ENCODE results near the gene POLR3B.

POLR3B gene

DNA sequence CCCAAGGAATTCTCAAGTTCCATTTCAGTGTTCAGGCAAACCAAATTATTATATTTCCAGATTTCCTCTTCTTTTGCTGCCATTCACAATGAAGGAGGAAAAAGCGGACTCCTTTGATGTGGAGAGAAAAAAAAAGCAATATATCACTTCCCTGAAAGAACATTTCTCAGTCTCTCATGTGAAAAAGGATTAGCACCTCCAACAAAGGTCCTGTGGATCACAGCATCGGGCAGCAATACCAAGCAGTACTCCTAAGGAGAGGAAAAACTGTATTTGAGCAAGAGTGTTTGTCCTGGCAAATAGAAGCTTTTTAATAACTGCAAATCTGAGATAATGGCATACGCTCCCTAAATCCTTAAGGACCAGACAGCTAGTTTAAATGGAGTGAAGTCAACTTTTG is 131.3 kb downstream of the POLR3B start:
- no peaks in the 10 kb centered on the region for H3K4me1 ChIP-seq (ENCODE audit: insufficient read depth, low read length)
- no peaks in the 10 kb centered on the region for H3K9me3 ChIP-seq (ENCODE audit: control insufficient read depth, insufficient read depth, low read length)
- no peaks in the 10 kb centered on the region for H3K36me3 ChIP-seq (ENCODE audit: insufficient read depth, low read length)
- no peak overlapping the region for H3K9ac ChIP-seq (ENCODE audit: low read depth, low read length)

DNA sequence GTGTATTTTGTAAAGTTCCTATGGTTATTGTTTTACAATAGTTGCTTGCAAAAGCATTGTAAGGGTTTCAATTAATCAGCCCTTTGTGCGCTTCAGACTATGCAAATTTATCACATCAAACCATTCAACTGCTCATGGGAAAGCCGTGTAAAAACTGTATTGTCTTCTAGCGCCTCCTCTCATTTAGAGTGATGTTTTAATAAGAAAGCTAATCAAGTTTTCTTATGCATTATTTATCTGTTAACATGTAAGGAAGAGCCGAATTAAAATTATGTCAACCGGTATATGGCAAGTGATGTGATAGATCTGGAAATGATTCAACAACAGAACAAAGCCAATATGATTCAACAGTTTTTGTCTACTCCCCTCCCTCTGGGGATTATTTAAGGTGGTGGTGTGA is 132.7 kb downstream of the POLR3B start:
- no peaks in the 10 kb centered on the region for H3K9me3 ChIP-seq (ENCODE audit: control insufficient read depth, insufficient read depth, low read length)
- no peak overlapping the region for H3K9ac ChIP-seq (ENCODE audit: low read depth, low read length)
- H3K36me3 ChIP-seq (ENCODE audit: insufficient read depth, low read length) = no peaks in the 10 kb centered on the region
- H3K4me1 ChIP-seq (ENCODE audit: insufficient read depth, low read length) = no peaks in the 10 kb centered on the region

DNA sequence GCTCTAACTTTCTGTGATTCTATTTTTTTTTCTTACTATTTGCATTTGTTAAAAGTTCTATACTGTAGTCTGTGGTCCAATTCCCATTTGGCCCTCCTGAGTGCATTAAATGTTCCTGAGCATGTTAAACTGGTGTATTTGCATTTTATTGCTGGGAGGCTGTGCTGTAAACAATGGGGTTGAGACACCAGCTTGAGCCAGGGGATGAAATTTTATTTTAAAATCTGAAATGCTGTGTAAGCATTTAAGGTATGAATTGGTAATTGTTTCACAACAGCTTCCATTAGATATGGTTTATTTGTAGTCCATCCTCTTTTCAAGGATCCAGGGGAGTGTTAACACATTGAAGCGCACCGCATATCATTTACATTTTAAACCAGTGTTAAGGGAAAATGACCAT is 135.3 kb downstream of the POLR3B start:
- Histone ChIP-seq H3K4me1 (ENCODE audit: insufficient read depth, low read length) (no peaks in the 10 kb centered on the region), H3K36me3 (ENCODE audit: insufficient read depth, low read length) (peaks cover under 1% of the 10 kb centered on the region; the same call in 1 of the 2 replicates), H3K9me3 (ENCODE audit: control insufficient read depth, insufficient read depth, low read length) (no peaks in the 10 kb centered on the region), H3K9ac (ENCODE audit: low read depth, low read length) (no peak overlapping the region)

DNA sequence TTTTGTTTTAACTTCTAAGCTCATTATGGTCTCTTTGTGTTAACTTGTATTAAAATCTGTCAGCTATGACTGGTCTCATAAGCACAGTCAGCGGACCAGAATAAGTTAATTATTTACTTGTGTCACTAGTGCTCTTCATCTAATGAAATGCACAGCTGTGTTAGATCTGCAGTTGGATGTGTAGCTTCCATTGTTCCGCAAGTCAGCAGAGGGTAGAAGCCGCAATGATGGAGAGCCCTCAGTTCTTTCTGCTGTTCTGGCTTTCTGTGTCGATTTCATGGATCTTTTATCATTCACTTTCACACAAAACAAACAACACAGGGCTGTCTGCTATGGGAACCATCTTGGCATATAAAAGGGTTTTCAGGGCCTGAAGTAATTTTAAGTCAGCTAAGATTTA is 136.0 kb downstream of the POLR3B start:
- no peaks in the 10 kb centered on the region for H3K4me1 ChIP-seq (ENCODE audit: insufficient read depth, low read length)
- no peak overlapping the region for H3K9ac ChIP-seq (ENCODE audit: low read depth, low read length)
- H3K9me3 ChIP-seq (ENCODE audit: control insufficient read depth, insufficient read depth, low read length) = no peaks in the 10 kb centered on the region
- H3K36me3 ChIP-seq (ENCODE audit: insufficient read depth, low read length) = peaks cover 3% of the 10 kb centered on the region; the same call in 1 of the 2 replicates

DNA sequence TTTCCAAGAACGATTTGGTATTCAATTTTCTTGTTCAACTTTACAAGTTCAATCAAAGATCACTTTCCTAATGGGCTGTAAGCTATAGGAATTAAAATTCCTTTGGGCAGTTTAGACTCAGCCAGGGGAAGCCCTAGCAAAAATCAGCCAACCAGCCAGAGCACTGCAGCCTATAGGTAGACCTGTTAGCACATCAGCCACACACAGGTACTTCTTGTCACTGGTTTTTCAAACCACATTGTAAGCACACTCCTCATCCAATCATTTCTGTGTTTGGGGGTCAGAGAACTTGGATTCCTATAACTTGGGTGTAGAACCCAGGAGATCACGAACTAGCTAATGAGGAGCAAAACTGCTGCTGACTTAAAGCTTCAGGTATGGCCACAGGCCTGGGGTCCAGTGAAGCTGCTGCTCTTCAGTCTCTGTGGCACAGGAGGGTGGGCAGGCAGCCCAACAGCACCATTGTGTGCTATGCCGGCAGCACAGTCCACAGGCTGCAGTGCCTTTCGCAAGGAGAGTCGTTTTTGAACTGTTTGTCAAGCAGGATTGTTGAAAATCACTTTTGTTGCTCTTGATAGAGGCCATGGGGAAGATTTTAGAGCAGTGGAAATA is 137.9 kb downstream of the POLR3B start:
- Histone ChIP-seq H3K4me1 (ENCODE audit: insufficient read depth, low read length) (no peaks in the 10 kb centered on the region), H3K36me3 (ENCODE audit: insufficient read depth, low read length) (peaks cover 3% of the 10 kb centered on the region; the same call in 1 of the 2 replicates), H3K9ac (ENCODE audit: low read depth, low read length) (no peak overlapping the region), H3K9me3 (ENCODE audit: control insufficient read depth, insufficient read depth, low read length) (no peaks in the 10 kb centered on the region)

DNA sequence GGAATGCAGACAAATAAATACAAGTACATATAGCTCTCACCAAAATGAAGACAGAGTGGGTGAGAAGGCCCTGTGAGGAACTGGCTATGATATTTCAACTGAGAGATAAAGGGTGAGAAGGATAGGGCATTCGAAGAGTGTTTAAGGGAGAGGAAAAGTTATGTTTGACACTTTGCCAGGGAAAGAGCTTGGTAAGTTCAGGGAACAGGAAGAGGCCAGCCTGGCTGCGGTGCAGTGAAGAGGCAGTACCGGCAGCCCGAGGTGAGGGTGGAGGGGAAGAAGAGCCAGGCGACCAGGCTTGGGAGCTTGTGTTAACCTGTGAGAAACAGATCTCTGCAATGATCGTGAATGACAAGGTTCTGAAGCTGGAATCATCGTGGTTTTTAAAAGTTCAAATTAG is 140.5 kb downstream of the POLR3B start:
- Histone ChIP-seq H3K9ac (ENCODE audit: low read depth, low read length) (no peak overlapping the region), H3K9me3 (ENCODE audit: control insufficient read depth, insufficient read depth, low read length) (no peaks in the 10 kb centered on the region), H3K4me1 (ENCODE audit: insufficient read depth, low read length) (no peaks in the 10 kb centered on the region), H3K36me3 (ENCODE audit: insufficient read depth, low read length) (peaks cover 3% of the 10 kb centered on the region; the same call in 1 of the 2 replicates)

DNA sequence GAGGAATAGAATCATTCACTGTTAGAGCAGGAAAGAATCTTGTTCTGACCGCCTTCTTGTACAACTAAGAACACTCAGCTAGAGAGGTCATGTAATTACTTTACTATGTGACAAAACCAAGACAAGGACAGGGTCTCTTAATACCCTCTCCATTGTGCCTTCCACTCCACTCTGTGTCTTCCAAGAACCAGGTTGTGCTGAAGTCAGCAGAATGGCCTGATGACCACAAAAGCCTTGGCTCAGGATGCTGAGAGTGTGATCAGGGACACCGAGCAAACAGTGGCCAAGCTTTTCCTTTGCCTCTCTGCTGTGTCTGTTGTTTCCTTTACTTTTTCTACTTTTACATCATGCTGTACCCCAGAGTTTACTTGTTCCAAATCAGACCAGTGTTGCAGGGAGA is 142.1 kb downstream of the POLR3B start:
- Histone ChIP-seq H3K4me1 (ENCODE audit: insufficient read depth, low read length) (no peaks in the 10 kb centered on the region), H3K9ac (ENCODE audit: low read depth, low read length) (no peak overlapping the region), H3K36me3 (ENCODE audit: insufficient read depth, low read length) (peaks cover 3% of the 10 kb centered on the region; the same call in 1 of the 2 replicates), H3K9me3 (ENCODE audit: control insufficient read depth, insufficient read depth, low read length) (no peaks in the 10 kb centered on the region)

DNA sequence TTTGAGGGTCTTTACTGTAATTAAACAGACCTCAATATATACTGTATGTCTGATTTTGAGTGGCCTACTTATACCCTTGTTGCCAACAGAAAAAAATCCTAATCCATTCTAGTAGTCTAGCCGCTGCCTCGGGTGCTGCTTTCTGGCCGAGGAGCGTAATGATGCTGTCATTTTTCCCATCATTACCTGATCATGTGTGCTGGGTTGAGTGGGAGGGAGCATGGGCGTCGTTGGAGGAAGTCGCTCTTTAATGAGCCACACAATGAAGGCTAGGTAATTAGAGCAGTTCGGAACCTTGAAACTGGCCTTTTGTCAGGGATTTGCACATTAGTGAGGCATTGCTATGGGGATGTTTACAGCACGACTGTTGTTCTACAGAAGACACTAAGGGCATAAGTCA is 149.1 kb downstream of the POLR3B start:
- H3K4me1 ChIP-seq (ENCODE audit: insufficient read depth, low read length) = peaks cover 11% of the 10 kb centered on the region
- no peaks in the 10 kb centered on the region for H3K9me3 ChIP-seq (ENCODE audit: control insufficient read depth, insufficient read depth, low read length)
- H3K36me3 ChIP-seq (ENCODE audit: insufficient read depth, low read length) = peaks cover 6% of the 10 kb centered on the region; the same call in 1 of the 2 replicates
- H3K9ac ChIP-seq (ENCODE audit: low read depth, low read length) = no peak overlapping the region

DNA sequence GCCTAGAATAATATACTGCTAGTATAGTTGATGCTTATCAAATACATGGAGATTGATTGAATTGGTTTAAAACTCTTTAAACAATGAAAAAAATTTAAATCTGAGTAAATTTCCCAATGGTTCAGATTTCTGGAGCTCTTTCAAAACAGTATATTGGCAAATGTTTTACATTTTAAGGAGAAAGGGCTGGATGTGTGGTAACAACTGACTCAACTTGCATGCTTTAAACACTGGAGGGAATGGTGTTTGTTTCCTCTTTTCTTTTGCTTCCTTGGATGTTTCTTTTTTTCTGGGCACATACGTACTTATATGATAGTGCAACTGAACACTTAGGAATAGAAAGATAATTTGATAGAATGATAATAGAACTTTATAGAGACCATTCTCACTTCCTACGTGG is 151.4 kb downstream of the POLR3B start:
- Histone ChIP-seq H3K36me3 (ENCODE audit: insufficient read depth, low read length) (peaks cover 6% of the 10 kb centered on the region; the same call in 1 of the 2 replicates), H3K9me3 (ENCODE audit: control insufficient read depth, insufficient read depth, low read length) (no peaks in the 10 kb centered on the region), H3K9ac (ENCODE audit: low read depth, low read length) (no peak overlapping the region)

DNA sequence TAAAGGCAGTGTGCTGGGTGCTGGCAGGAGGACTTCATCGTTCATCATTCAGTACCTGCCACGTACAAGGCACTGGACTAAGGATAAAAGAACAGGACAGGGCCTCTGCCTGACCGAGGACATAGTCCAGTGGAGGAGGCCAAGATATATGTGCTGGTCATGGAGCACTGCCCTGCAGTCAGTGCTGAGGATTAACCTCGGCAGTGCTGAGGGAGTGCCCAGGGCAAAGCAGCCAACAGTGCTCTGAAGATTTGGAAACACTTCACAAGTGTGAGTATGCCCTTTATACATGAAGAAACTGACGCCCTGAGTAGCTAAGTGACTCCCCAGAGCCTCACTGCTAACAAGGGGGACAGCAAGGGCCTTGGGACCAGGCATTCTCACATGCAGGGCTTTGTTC is 153.8 kb downstream of the POLR3B start:
- peaks cover 6% of the 10 kb centered on the region; the same call in 1 of the 2 replicates for H3K36me3 ChIP-seq (ENCODE audit: insufficient read depth, low read length)
- H3K9me3 ChIP-seq (ENCODE audit: control insufficient read depth, insufficient read depth, low read length) = no peaks in the 10 kb centered on the region
- H3K4me1 ChIP-seq (ENCODE audit: insufficient read depth, low read length) = peaks cover 5% of the 10 kb centered on the region

More for the DNA sequence above, 151.4 kb downstream of the POLR3B start:
- peaks cover 11% of the 10 kb centered on the region for H3K4me1 ChIP-seq (ENCODE audit: insufficient read depth, low read length)

DNA sequence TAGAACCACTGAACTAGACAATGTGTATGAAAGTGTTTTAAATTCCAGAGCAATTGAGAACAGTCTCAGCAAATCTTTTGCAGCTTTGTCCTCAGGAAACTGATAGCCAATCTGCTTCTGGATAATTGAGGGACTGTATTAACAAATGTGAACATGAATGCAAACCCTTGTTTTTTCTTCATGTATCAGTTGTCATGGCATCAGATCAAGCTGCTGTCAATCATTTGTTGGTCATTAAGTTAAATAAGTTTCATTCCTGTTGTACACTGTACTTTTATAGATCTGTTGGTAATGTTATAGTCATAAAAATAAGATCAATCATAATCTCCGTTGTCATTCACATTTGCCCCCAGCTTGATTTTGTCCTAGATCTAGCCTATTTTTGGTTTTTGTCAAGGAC is 159.8 kb downstream of the POLR3B start:
- no peaks in the 10 kb centered on the region for H3K9me3 ChIP-seq (ENCODE audit: control insufficient read depth, insufficient read depth, low read length)
- H3K4me1 ChIP-seq (ENCODE audit: insufficient read depth, low read length) = no peaks in the 10 kb centered on the region
- H3K36me3 ChIP-seq (ENCODE audit: insufficient read depth, low read length) = no peaks in the 10 kb centered on the region
- no peak overlapping the region for H3K9ac ChIP-seq (ENCODE audit: low read depth, low read length)

More for the DNA sequence above, 153.8 kb downstream of the POLR3B start:
- H3K9ac ChIP-seq (ENCODE audit: low read depth, low read length) = no peak overlapping the region

DNA sequence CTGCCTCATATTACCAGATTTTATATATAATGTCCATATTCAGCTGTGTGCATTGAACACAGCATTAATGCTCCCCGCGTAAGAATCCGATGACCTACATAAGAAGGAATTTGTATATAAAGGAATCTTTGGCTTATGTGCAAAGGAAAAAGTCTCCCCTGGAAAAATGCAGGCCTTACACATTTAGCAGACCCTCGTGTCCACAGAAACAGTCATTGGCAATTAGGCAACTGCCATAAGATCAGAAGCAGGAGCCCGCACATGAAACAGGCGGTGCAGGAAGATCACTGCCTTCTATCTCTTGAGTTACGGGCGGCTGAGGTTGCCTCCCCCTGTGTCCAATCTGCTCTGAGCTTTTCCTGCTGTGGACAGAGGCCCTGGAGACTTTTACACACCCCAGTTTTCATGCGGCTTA is 162.1 kb downstream of the POLR3B start:
- Histone ChIP-seq H3K4me1 (ENCODE audit: insufficient read depth, low read length) (no peaks in the 10 kb centered on the region), H3K36me3 (ENCODE audit: insufficient read depth, low read length) (no peaks in the 10 kb centered on the region), H3K9ac (ENCODE audit: low read depth, low read length) (no peak overlapping the region), H3K9me3 (ENCODE audit: control insufficient read depth, insufficient read depth, low read length) (no peaks in the 10 kb centered on the region)

DNA sequence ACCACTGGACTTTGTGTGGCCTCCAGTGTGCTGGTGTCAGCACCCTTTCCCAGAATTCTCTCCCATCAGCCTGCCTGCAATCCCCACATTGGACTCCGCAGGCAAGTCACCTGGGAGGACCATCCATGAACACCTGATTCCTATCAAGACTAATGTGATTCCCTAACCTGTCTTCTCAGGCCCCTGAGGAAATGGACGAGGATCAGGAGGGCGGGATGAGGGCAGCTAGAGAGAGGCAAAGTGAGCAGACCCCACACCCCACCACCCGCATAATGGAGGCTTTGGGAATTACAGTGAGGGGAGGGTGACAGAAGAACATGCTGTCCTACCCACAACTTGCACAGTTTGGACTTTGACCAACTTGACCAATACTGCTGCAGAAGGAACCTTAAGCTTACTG is 164.4 kb downstream of the POLR3B start:
- no peaks in the 10 kb centered on the region for H3K4me1 ChIP-seq (ENCODE audit: insufficient read depth, low read length)
- H3K9me3 ChIP-seq (ENCODE audit: control insufficient read depth, insufficient read depth, low read length) = no peaks in the 10 kb centered on the region
- no peak overlapping the region for H3K9ac ChIP-seq (ENCODE audit: low read depth, low read length)
- no peaks in the 10 kb centered on the region for H3K36me3 ChIP-seq (ENCODE audit: insufficient read depth, low read length)

DNA sequence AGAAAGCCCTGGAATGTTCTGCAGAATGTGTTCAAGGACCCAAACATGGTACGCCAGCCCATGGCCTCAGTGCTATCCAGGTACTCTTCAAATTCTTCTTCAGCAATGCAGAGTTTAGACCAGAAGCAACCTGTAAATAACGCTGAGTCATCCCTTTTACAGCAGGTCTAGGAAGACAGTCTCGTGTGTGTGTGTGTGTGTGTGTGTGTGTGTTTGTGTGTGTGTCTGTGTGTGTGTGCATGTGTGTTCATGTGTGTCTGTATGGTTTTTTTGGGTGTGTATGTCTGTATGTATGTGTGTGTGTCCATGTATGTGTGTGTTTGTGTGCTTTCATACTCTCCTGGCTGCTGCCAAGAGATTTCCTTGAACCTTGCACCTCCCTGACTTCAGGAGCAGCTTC is 165.2 kb downstream of the POLR3B start:
- no peaks in the 10 kb centered on the region for H3K4me1 ChIP-seq (ENCODE audit: insufficient read depth, low read length)
- no peak overlapping the region for H3K9ac ChIP-seq (ENCODE audit: low read depth, low read length)

DNA sequence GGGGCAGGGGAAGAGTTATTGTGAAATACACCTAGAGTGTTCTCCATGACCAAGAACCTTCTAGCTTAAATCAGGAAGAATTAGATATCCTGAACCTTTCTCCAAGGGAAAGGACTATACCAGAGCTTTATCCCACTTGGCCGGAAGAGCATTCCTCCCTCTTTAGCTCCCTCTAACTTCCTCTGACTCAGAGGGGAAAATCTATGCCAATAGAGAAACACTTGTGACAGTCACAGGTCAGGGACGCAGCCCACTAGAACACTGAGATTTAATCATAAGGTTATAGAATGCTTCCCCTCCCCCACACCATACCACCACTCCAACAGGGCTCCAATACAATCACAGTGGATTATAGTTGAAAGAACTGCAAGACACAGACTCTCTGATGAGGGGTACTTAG is 169.8 kb downstream of the POLR3B start:
- no peaks in the 10 kb centered on the region for H3K36me3 ChIP-seq (ENCODE audit: insufficient read depth, low read length)
- H3K4me1 ChIP-seq (ENCODE audit: insufficient read depth, low read length) = no peaks in the 10 kb centered on the region
- no peaks in the 10 kb centered on the region for H3K9me3 ChIP-seq (ENCODE audit: control insufficient read depth, insufficient read depth, low read length)

More for the DNA sequence above, 165.2 kb downstream of the POLR3B start:
- H3K36me3 ChIP-seq (ENCODE audit: insufficient read depth, low read length) = no peaks in the 10 kb centered on the region
- H3K9me3 ChIP-seq (ENCODE audit: control insufficient read depth, insufficient read depth, low read length) = no peaks in the 10 kb centered on the region

More for the DNA sequence above, 169.8 kb downstream of the POLR3B start:
- H3K9ac ChIP-seq (ENCODE audit: low read depth, low read length) = no peak overlapping the region
